ENCODE data around the gene IL36RN. TPM values are rescaled to one million over a fixed set of nuclear protein-coding genes. Genes with fewer than 3 reads are reported as not detected.

The IL36RN gene
- total RNA-seq, 1 donor from 2014 or later: 0.85 TPM

GRCh38 chr2:113056521-113056920 lies 2.5 kb upstream of the IL36RN start:
- Mint-ChIP-seq H3K27me3 (ENCODE audit: low read depth) (peaks cover 5% of the 10 kb centered on the region), H3K4me3 (no peak overlapping the region), H3K27ac (no peak overlapping the region), H3K4me1 (peaks cover 13% of the 10 kb centered on the region), H3K36me3 (no peaks in the 10 kb centered on the region), H3K9me3 (peaks cover 36% of the 10 kb centered on the region)
- TF ChIP-seq CTCF (IDR thresholded peaks at IDR 0.05; ENCODE audit: unreplicated experiment): no peak
- DNase-seq (ENCODE audit: low spot score in 2 of 2, unreplicated experiment in 2 of 2): no peak

- Mint-ChIP-seq H3K9me3 (peaks cover 36% of the 10 kb centered on the region), H3K27me3 (ENCODE audit: low read depth) (peaks cover 7% of the 10 kb centered on the region), H3K36me3 (no peaks in the 10 kb centered on the region), H3K4me1 (peaks cover 13% of the 10 kb centered on the region), H3K27ac (no peak overlapping the region), H3K4me3 (no peak overlapping the region)
- TF ChIP-seq CTCF (IDR thresholded peaks at IDR 0.05; ENCODE audit: unreplicated experiment): no peak
- DNase-seq (ENCODE audit: low spot score in 2 of 2, unreplicated experiment in 2 of 2): no peak
Observed at GRCh38 chr2:113057117-113057516, 1.9 kb upstream of the IL36RN start.

GRCh38 chr2:113058411-113058994 lies 495 bp upstream of the IL36RN start:
- Mint-ChIP-seq H3K27ac (peak overlapping the region; percentile 80), H3K4me1 (peaks cover 13% of the 10 kb centered on the region), H3K9me3 (peaks cover 25% of the 10 kb centered on the region), H3K36me3 (no peaks in the 10 kb centered on the region), H3K27me3 (ENCODE audit: low read depth) (peaks cover 9% of the 10 kb centered on the region), H3K4me3 (peak overlapping the region; percentile 20)
- DNase-seq (ENCODE audit: low spot score in 2 of 2, unreplicated experiment in 2 of 2): no peak
- no peak for TF ChIP-seq CTCF (IDR thresholded peaks at IDR 0.05; ENCODE audit: unreplicated experiment)

- H3K27me3 Mint-ChIP-seq (ENCODE audit: low read depth): peaks cover 16% of the 10 kb centered on the region
- H3K36me3 Mint-ChIP-seq: no peaks in the 10 kb centered on the region
- TF ChIP-seq CTCF (IDR thresholded peaks at IDR 0.05; ENCODE audit: unreplicated experiment): no peak
- H3K4me1 Mint-ChIP-seq: peaks cover 13% of the 10 kb centered on the region
- H3K9me3 Mint-ChIP-seq: peaks cover 19% of the 10 kb centered on the region
- H3K27ac Mint-ChIP-seq: no peak overlapping the region
- DNase-seq (ENCODE audit: low spot score in 2 of 2, unreplicated experiment in 2 of 2): no peak
- no peak overlapping the region for H3K4me3 Mint-ChIP-seq
Observed at GRCh38 chr2:113060396-113060795, 1.4 kb downstream of the IL36RN start.

GRCh38 chr2:113060796-113061195 lies 1.8 kb downstream of the IL36RN start:
- Mint-ChIP-seq H3K27me3 (ENCODE audit: low read depth) (peaks cover 16% of the 10 kb centered on the region), H3K4me3 (no peak overlapping the region), H3K36me3 (no peaks in the 10 kb centered on the region), H3K27ac (no peak overlapping the region), H3K9me3 (peaks cover 18% of the 10 kb centered on the region), H3K4me1 (peaks cover 13% of the 10 kb centered on the region)
- DNase-seq (ENCODE audit: low spot score in 2 of 2, unreplicated experiment in 2 of 2): no peak
- no peak for TF ChIP-seq CTCF (IDR thresholded peaks at IDR 0.05; ENCODE audit: unreplicated experiment)

- no peak overlapping the region for H3K4me3 Mint-ChIP-seq
- peaks cover 16% of the 10 kb centered on the region for H3K27me3 Mint-ChIP-seq (ENCODE audit: low read depth)
Observed at GRCh38 chr2:113061241-113061640, 2.2 kb downstream of the IL36RN start.

More at GRCh38 chr2:113061241-113061640, 2.2 kb downstream of the IL36RN start:
- TF ChIP-seq CTCF (IDR thresholded peaks at IDR 0.05; ENCODE audit: unreplicated experiment): no peak
- H3K9me3 Mint-ChIP-seq: peaks cover 13% of the 10 kb centered on the region
- H3K27ac Mint-ChIP-seq: no peak overlapping the region
- peaks cover 13% of the 10 kb centered on the region for H3K4me1 Mint-ChIP-seq
- no peaks in the 10 kb centered on the region for H3K36me3 Mint-ChIP-seq
- no peak for DNase-seq (ENCODE audit: low spot score in 2 of 2, unreplicated experiment in 2 of 2)

Measured in mesothelial cell of epicardium (in vitro differentiated cells).